Hippocampal formation (tissue), 2 donors: ENCODE data around the gene CSRP1.
A peak's percentile ranks its signal among the peaks of the same experiment; 100 is the strongest.

Source experiments
- DNase-seq, 2 donors: peaks; one replicate each; lab custom pipeline; 2025; lab: John Stamatoyannopoulos, UW

The CSRP1 gene

DNA sequence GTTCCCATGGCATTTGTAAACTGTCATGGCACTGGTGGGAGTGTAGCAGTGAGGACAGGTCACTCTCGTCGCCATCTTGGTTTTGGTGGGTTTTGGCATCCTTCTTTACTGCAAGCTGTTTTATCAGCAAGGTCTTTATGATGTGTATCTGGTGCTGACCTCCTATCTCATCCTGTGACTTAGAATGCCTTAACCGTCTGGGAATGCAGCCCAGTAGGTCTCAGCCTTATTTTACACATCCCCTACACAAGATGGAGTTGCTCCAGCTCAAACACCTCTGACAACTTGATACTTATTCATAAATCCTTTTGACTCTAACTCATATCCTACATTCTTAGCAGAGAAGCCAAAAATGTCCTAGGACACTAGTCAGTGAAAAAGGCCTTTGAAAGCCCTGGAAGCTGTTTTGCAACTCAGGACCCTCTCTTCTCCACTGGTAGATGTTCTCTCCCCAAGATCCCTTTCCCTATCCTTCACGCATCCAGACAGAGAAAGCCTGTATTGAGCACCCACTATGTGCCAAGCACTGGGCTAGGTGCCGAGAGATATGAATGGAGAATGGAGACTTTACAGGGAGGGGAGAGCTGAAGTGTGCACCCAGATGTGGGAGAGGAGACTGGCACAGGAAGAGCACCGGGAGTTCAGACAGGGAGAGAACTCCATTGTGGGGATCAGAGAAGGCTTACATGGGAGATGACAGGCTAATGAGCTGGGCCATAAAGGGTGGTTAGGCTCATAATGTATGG is 6.7 kb upstream of the CSRP1 start:
- DNase-seq: no peak

DNA sequence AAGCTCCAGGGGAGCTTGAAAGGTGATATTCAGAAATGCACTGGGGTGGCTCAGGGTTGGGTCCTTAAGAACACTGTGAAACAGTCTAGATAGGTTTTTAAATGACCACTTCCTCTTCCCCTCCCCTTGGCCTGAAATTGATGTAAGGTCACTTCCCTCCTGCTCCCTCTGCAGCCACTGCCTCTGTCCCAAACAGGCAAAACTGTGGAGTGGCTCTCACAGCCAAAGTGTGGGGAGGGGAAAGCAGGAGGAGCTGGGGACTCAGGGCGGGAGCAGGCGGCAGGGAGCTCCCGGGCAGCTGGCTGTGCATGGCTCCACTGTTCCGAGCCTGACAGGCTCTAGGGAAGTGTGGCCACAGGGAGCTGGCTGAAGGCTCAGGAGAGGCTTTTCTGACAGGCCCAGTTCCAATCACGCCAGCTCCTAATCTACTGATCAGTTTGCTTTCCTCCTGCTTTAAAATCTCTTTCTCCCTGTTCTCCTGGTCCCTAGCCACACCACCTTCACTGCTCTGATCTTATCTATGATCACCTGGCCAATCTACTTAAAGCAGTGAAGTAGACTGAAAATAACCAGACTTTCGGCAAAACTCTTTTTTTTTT is 5.1 kb upstream of the CSRP1 start:
- DNase-seq: peak; percentile 73 to 76

DNA sequence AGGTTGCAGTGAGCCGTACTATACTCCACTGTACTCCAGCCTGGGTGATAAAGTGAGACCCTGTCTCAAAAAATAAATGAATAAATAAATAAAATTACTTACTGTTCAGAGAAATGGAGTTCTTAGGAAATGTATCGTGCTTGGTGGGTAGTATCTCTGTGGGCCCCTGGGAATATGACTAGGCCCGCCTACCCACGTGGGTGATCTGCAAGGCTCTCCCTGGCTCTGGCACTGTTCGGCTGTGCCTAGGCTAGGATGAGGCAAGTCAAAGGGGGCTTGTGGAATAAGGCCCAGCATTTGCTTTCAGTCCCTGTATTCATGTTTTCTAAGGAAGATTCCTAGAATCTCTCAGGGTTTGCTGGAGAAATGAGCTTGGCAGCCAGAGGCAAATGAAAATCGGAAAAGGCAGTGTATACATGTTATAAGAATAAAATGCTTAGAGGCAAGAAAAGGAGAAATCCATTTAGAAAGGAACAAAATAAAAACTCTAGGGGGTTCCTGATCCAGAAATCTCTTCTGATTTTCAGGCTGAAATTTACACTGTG is 4.5 kb upstream of the CSRP1 start:
- no peak for DNase-seq

DNA sequence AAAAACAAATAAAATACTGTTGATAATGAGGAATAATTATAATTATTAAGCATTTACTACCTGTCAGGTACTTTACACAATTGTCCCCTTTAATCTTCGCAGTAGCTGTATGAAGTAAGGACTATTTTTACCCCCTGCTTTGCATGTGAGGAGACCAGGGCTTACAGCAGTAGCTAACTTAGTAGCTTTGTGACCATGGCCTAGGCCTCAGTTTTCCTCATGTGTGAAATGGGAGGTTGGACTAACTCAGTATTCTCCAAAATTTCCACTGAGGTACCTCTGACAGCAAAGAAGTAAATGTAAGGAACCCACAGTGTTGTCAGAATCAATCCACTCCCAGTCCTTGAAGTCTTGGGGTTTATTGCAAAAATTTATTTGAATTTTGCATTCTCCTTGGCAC is 3.8 kb upstream of the CSRP1 start:
- no peak for DNase-seq

DNA sequence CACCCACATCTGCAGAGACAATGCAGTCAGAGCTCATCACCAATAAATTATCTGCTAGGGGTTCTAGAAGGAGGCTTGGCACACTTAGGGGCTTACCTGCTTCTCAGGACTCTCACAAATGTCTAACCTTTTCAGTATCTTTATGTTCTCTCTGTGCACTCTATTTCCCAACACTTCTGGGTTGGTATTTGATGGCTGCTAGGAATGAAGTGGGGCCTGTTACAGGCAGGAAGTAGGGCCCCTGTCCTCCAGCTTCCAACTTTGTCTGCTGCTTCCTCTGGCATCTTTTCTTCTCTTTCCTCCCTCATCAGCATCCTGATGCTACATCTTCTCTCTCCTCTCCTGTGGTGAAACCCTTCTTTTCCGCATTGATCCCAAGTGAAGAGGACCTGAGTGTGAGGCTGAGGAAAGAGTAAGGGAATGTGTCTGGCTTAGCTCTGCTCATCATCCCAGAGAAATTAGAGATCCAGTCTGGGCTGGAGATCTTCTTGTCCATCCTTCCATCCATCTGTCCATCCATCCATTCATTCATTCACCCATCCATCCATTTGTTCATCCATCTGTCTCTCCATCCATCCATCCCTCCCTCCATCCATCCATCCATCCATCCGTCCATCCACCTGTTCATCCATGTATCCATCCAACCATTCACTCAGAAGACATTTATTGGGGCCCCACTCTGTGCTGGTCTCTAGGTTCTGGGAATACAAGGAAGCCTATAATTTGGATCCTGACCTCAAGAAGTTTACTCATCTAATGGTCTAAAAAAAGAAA is 2.9 kb upstream of the CSRP1 start:
- no peak for DNase-seq

DNA sequence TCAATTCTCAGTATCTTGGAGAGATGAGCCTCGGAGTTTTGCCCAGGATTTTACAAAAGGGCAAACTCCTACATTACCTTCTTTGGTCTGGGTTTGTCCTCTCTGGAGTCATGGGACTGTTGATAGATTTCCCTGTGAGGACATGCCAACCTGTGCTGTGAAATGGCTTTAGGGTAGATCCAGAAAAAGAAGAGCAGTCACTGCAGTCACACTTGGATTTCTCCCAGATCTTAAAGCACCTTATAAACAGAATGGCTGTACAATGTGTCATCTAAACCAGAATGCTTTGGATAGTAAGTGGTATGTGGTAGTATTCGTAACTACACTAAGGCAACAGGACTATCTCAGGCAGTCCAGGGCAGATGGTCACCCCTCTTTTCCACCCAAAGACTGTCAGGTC is 1.9 kb upstream of the CSRP1 start:
- DNase-seq: no peak

DNA sequence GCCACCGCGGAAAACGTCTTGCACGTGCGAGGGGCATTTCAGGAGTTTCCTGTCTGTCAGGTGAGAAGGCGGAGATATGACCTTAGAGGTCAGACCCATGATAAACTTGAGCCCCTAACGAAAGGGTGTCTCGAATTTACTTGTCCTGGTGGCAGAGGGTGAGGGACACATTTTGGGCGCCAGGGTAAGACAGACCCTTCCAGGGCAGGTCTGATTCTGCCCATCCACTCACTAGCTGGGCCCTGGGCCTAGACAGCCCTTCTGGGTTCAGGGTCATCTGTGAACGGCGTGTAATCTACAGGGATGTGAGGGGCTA is 395 bp upstream of the CSRP1 start:
- DNase-seq: no peak

DNA sequence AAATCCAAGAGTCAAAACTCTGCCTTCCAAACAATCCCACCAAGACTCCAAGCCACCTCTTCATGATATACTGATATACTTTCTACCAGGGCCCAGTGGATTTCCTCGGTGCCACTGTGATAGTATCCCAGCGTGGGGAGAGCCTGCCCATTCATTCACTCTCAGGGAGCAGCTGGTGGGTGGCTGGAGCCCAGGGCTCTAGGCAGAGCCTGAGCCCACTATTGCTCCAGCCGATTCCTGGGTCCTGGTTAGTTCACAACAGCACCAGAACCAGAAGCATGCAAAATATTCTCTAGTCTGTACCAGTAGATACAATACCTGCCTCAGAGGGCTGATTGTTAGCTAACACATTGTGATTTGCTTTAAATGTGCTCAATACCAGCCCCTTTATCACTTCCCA is 831 bp downstream of the CSRP1 start:
- no peak for DNase-seq

DNA sequence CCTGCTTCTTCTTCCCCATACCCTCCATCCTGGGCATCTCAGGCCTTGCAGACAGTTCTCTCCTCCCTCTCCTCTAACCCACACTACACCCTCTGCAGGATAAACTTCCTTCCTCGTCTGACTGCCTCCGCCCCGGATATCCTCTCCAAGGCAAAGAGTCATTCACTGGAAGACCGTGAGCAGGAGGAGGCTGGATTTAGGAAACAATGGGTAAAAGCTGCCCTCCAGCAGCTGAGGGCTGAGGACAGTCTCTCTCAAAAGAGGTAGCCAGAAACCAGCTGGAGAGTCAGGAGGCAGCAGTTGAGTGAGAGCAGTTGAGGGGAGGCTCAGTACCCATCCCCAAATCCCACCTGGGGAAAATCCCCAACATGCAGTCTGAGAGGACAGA is 1.4 kb downstream of the CSRP1 start:
- no peak for DNase-seq

DNA sequence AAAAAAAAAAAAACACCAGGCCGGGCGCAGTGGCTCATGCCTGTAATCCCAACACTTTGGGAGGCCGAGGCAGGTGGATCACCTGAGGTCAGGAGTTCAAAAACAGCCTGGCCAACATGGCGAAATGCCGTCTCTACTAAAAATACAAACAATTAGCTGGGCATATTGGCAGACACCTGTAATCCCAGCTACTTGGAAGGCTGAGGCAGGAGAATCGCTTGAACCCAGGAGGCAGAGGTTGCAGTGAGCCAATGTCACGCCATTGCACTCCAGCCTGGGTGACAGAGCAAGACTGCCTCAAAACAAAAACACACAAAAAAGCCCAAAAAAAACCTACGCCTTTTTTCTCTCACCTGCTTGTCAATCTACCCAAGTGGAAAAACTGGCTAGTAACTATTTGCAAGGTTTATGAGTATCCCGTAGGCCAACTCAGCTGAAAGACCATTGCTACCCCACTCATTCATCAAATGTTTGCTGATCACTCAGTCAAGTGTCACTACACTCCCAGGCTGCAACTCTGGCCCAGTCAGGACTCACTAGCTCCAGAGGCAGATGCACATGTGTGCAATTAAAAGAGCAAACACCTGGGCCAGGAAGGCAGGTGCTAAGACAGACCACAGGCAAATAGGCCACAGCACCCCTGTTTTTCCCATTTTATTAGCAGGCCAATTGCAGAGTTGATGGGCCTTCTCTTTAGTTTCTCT is 2.0 kb downstream of the CSRP1 start:
- no peak for DNase-seq

DNA sequence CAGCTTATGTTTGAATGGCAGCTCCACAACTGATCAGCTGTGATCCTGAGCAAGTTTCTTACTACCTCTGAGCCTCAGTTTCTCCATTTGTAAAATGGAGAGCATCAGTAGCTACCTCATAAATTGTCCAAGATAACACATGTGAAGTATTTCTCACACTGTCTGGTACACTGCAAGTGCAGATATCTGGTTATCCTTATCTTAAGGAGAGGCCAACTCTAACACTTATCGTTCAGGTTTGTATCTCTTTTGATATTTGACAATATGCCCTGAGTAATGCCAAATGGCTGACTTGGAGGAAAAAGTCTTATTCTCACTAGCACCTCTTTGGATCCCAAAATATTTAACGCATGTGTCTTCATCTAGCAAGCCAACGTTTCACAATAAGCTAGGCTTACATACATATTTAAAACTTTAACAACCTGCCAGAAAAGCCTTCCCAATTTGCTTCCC is 2.7 kb downstream of the CSRP1 start:
- no peak for DNase-seq

DNA sequence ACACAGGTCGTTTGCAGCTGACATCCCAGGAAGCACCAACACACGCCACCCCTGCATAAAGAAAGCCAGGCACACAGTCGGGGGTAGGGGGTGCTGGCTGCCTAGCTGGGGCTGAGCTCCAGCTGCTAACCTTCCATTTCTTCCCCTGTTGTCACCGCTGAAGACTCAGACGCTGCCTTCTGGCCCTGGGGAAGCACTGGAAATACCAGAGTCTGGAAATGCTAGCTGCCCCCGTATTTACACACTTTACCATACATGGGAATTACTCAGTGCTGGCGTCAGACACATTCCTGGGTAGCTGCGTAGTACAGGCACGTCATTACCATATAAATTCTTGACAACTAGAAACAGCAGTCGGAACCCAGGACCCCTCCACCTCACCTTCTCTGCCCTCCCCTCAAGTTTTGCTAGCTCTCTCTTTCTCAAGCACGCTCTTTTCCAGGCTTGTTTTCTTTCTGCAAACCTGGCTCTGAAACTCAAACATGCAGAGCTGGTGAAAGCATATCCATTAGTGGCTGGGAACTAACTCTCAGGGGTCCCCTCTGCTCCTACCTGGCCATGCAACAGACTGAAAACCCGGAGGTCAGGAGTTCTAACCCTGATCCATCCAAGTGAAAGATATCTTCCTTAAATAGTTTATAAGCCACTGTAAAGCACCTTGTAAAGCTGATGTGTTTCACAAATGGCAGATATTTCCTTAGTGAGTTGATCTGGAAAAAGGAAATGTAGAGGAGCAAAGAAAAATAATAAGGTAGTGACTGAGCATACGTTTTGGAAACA is 3.3 kb downstream of the CSRP1 start:
- no peak for DNase-seq

DNA sequence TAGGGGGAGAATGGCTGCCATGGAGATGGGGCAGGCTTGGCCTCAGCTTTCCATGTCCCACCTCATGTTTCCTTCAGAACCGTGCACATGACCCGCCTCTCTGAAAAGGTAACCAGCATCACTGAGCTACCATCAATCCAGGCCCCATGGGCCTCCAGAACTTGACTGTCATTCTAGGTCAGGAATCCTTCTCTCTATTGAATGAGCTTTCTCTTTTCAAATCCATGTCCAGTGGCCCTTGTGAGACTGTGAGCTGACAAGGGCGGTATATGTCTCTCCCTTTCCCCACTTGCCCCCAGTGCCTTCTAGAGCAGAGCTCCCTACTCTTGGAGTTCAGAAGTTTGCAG is 4.4 kb downstream of the CSRP1 start:
- no peak for DNase-seq

DNA sequence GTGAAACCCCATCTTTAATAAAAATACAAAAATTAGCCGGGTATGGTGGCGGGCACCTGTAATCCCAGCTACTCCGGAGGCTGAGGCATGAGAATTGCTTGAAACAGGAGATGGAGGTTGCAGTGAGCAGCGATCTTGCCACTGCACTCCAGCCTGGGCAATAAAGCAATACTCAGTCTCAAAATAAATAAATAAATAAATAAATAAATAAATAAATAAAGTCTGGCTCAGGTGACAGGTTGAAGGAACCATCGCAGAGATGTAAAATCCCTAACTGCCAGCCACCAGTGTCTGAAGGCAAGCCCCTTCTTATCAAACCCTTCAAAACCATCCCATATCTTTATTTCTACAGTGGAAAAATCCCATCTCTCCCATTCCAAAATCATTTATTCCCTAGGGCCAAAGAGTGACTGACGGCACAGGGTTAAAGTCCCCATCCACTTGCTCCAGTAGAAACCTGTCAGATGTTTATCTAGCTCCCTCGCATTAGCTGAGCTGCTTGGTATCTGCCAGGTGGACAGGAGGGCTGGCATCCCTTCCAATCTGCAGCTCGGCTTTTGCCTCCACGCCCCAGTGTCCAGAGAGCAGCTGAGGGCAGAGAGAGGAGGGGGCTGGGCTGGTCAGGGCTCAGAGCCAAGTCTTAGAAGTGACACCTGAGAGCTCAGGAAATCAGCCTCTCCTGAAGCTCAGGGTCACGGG is 5.0 kb downstream of the CSRP1 start:
- DNase-seq: no peak

DNA sequence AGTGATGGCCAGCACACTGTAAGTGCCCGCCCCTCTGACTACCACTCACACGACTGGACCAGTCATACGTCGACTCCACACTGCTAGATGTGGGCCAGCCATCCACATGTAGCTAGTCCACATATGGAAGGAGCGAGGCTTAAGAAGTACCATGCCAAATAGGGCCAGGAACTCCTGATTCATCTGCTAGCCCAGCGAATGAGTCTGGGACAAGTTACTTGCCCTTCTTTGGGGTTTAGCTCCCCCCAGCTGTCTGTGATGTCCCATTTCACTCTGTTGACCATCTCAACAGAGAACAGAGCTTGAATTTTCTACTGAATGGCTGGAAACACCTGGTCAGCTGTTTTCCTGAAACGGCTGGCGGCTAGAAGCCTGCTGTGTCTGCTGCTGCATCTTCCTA is 5.8 kb downstream of the CSRP1 start:
- no peak for DNase-seq

DNA sequence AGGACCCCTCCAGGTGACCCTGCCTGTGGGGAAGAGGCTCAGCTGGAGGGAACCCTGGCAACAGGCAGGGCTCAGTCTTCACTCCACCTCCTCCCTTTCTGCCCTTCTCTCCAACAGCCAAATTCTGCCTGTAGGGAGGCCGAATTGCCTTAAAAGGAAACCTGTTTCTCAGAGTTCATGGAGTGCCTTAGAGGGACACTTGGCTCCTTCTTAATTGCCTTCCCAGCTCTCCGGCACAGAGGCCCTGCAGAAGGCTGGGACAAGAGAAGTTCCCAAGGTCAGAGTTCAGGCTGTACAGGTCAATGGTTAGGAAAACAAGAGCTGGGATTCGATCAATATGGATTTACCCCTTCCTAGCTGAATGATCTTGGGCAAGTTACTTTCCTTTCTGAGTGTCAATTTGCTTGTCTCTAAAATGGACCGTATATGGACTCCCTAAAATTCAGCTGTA is 6.2 kb downstream of the CSRP1 start:
- DNase-seq: no peak

DNA sequence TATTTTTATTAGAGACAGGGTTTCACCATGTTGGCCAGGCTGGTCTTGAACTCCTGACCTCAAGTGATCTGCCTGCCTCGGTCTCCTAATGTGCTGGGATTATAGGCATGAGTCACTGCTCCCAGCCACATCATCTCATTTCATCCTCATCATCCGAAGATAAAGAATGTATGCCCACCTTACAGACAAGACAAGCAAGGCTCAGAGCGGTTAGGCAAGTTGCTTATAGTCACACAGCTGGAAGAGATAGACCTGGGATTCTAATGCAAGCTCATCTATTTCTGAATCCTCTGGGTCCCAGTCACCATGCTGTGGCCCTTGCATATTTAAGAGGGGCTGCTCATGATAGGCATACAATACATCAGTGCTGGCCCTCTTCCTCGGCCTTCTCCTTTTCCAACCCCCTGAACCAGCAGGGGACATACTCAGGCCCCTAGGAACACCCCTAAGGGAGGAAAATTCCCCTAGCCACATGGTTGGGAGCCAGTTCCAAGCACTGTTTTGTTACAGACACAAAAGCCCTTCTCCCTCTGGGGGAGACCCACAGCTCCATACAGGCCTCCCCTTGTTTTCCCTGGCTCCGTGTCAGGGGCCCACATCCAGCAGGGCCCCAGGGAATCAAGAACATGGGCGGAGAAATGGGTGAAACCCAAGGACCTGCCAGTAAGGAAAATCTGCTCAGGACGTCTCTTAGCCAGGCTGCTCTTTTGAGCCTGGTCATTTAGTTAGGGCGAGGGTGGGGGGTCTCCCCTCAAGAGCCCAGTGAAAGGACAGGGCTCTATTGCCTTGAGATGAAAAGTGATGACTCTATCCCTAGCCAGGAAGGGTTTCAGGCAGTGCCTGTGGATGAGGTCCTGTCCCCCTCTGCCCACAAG is 6.9 kb downstream of the CSRP1 start:
- peak; percentile 85 to 91 for DNase-seq

DNA sequence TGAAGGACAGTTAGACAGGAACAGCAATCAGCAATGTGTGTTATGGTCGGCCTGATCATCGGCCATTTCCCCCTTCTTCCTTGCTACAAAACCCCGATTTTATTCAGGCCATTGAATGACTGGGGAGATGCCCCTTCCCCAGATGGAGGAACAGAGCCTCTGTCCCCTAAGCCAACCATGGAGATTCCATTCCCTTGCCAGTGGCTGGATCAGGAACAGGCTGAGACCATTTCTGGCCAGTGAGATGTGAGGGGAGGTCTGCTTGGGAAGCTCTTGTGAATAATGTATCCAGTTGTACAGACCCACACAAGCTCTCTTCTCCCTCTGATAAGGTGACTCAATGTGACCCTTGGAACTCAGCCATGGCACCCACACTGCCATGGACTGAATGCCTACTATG is 7.7 kb downstream of the CSRP1 start:
- no peak for DNase-seq

DNA sequence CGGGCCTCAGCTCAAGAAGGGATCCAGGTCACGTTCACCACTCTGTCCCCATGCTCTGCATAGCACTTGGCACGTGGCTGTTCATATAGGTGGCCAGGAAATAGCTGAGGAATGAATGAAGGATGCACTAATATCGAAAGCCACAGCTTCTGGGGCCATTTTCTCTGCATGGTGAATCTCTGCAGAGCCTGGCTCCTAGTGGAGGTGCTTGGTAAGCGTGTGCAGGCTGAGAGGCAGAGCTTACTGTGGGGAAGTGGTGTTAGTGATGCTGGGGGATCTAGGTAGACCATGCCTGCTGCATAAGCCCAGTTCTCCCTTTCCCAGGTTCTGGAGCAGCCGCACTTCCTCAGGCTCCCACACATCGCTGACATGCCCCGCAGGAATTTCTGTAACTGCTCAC is 8.3 kb downstream of the CSRP1 start:
- DNase-seq: no peak

DNA sequence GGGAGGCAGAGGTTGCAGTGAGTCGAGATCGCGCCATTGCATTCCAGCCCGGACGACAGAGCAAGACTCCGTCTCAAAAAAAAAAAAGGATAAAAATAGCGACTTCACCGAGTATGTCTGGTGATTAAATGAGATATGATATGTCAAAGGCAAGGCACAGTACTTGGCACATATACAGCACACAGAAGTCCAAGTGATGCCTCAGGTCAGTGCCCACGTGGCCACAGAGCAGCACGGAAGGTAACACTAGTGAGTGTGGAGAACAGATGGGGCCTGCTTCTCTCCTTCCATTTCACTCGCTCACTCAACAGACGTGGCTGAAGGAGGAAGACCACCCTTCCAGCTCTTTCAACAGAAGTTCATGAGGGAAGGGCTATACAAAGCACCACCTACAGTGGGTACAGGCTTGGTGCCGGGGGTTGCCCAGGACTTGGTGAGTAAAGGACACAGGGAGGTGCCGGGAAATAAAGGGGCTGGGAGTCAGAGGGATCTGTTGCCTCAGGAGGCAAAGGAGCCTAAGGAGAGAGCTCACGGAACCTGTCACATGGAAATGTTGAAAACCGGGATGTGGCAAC is 8.9 kb downstream of the CSRP1 start:
- DNase-seq: no peak
